H9 (cell line): ENCODE data around the gene ITSN1. TPM values are rescaled to one million over a fixed set of nuclear protein-coding genes. Genes with fewer than 3 reads are reported as not detected.

Experiments
- DNase-seq: peaks from one replicate; pipeline ENCODE4 v3.0.0-alpha.2; 2017
- H2AFZ ChIP-seq: one replicate; pipeline ENCODE4 v1.6.1; 2013; ENCODE audit warnings: mild to moderate bottlenecking, low read length, control low read depth, moderate library complexity
- H2AK5ac ChIP-seq: 2 replicates; pipeline ENCODE4 v1.6.1; 2013; ENCODE audit warnings: low read length, control low read depth, mixed read lengths; ENCODE audit not compliant: insufficient read length
- H2BK120ac ChIP-seq: one replicate; pipeline ENCODE4 v1.6.1; 2013; ENCODE audit warnings: low read depth, mild to moderate bottlenecking, low read length, control low read depth, inconsistent platforms; ENCODE audit not compliant: poor library complexity, severe bottlenecking
- H2BK12ac ChIP-seq: 2 replicates; pipeline ENCODE4 v1.6.1; 2013; ENCODE audit warnings: low read length, control low read depth, mixed read lengths, low read depth; ENCODE audit not compliant: insufficient read length
- H2BK15ac ChIP-seq: 2 replicates; pipeline ENCODE4 v1.6.1; 2013; ENCODE audit warnings: low read depth, low read length, control low read depth
- H2BK20ac ChIP-seq: one replicate; pipeline ENCODE4 v1.6.1; 2013; ENCODE audit warnings: low read depth, mild to moderate bottlenecking, low read length, control low read depth, inconsistent platforms; ENCODE audit not compliant: poor library complexity, severe bottlenecking
- H2BK5ac ChIP-seq: 2 replicates; pipeline ENCODE4 v1.6.1; 2013; ENCODE audit warnings: low read length, control low read depth, mixed read lengths; ENCODE audit not compliant: insufficient read length
- H3K14ac ChIP-seq: 2 replicates; pipeline ENCODE4 v1.6.1; 2013; ENCODE audit warnings: low read length, control low read depth; ENCODE audit not compliant: insufficient read depth
- H3K18ac ChIP-seq: 2 replicates; pipeline ENCODE4 v1.6.1; 2013; ENCODE audit warnings: low read depth, mild to moderate bottlenecking, mixed read lengths, low read length, control low read depth; ENCODE audit not compliant: insufficient read length
- H3K23ac ChIP-seq: 2 replicates; pipeline ENCODE4 v1.6.1; 2013; ENCODE audit warnings: low read length, control low read depth, mixed read lengths, low read depth; ENCODE audit not compliant: insufficient read length
- H3K23me2 ChIP-seq: 2 replicates; pipeline ENCODE4 v1.6.1; 2013; ENCODE audit warnings: low read depth, mild to moderate bottlenecking, mixed read lengths, low read length, control low read depth; ENCODE audit not compliant: insufficient read length, poor library complexity, severe bottlenecking
- H3K27ac ChIP-seq: 2 replicates; pipeline ENCODE4 v1.5.1; 2013; ENCODE audit warnings: low read length, control low read depth, mixed read lengths, low read depth; ENCODE audit not compliant: insufficient read length
- H3K27me3 ChIP-seq: 2 replicates; pipeline ENCODE4 v1.6.1; 2013; ENCODE audit warnings: low read length, control low read depth, inconsistent platforms; ENCODE audit not compliant: insufficient read depth
- H3K4ac ChIP-seq: 2 replicates; pipeline ENCODE4 v1.6.1; 2013; ENCODE audit warnings: low read depth, mild to moderate bottlenecking, control low read depth, inconsistent platforms, low read length, moderate library complexity
- H3K4me1 ChIP-seq: 2 replicates; pipeline ENCODE4 v1.6.1; 2013; ENCODE audit warnings: low read length, control low read depth, inconsistent platforms; ENCODE audit not compliant: insufficient read depth
- H3K4me2 ChIP-seq: 2 replicates; pipeline ENCODE4 v1.6.1; 2013; ENCODE audit warnings: low read length, control low read depth, mixed read lengths; ENCODE audit not compliant: insufficient read length, insufficient read depth
- H3K56ac ChIP-seq: 2 replicates; pipeline ENCODE4 v1.6.1; 2013; ENCODE audit warnings: low read depth, mild to moderate bottlenecking, mixed read lengths, low read length, control low read depth; ENCODE audit not compliant: insufficient read length
- H3K79me1 ChIP-seq: 2 replicates; pipeline ENCODE4 v1.6.1; 2013; ENCODE audit warnings: low read depth, mild to moderate bottlenecking, moderate library complexity, low read length, control low read depth, inconsistent platforms; ENCODE audit not compliant: insufficient read depth, poor library complexity, severe bottlenecking
- H3K79me2 ChIP-seq: 2 replicates; pipeline ENCODE4 v1.6.1; 2013; ENCODE audit warnings: low read length, control low read depth, inconsistent platforms; ENCODE audit not compliant: insufficient read depth
- H3K9ac ChIP-seq: 2 replicates; pipeline ENCODE4 v1.6.1; 2013; ENCODE audit warnings: low read length, control low read depth, mixed read lengths; ENCODE audit not compliant: insufficient read length; ENCODE audit errors: extremely low read depth
- H3K9me3 ChIP-seq: one replicate; pipeline ENCODE4 v1.6.1; 2013; ENCODE audit warnings: low read depth, low read length, inconsistent platforms; ENCODE audit not compliant: control insufficient read depth
- H3T11ph ChIP-seq: one replicate; pipeline ENCODE4 v1.6.1; 2013; ENCODE audit warnings: mild to moderate bottlenecking, low read length, control low read depth, inconsistent platforms
- H4K20me1 ChIP-seq: one replicate; pipeline ENCODE4 v1.6.1; 2013; ENCODE audit not compliant: control insufficient read depth, insufficient read length, insufficient read depth
- H4K5ac ChIP-seq: 2 replicates; pipeline ENCODE4 v1.6.1; 2013; ENCODE audit warnings: low read depth, mild to moderate bottlenecking, mixed read lengths, low read length, control low read depth; ENCODE audit not compliant: insufficient read length
- H4K8ac ChIP-seq: replicated peaks from 2 replicates; pipeline ENCODE4 v1.6.1; 2013; ENCODE audit warnings: low read length, control low read depth, mixed read lengths, low read depth; ENCODE audit not compliant: insufficient read length
- H4K91ac ChIP-seq: 2 replicates; pipeline ENCODE4 v1.6.1; 2013; ENCODE audit warnings: low read depth, mild to moderate bottlenecking, moderate library complexity, mixed read lengths, low read length, control low read depth; ENCODE audit not compliant: insufficient read length
- H3K27ac Mint-ChIP-seq, 3 experiments: 2 replicates in 2 of 3; 3 replicates in 1 of 3; pipeline ENCODE4 v1.8.0; 2020 to 2021; ENCODE audit warnings: mixed read lengths in 3 of 3, mild to moderate bottlenecking in 1 of 3, moderate library complexity in 1 of 3
- H3K27me3 Mint-ChIP-seq: 2 replicates; pipeline ENCODE4 v1.8.0; 2021; ENCODE audit warnings: low read depth, mild to moderate bottlenecking, moderate library complexity, mixed read lengths
- H3K36me3 Mint-ChIP-seq, 3 experiments: 2 replicates in 2 of 3; 3 replicates in 1 of 3; pipeline ENCODE4 v1.8.0; 2020 to 2021; ENCODE audit warnings: low read depth in 3 of 3, mixed read lengths in 3 of 3; ENCODE audit not compliant: insufficient read depth in 1 of 3
- H3K4me1 Mint-ChIP-seq, 2 experiments: 2 replicates each; pipeline ENCODE4 v1.8.0; 2020; ENCODE audit warnings: mixed read lengths in 2 of 2
- H3K4me3 Mint-ChIP-seq, 2 experiments: 2 replicates in 1 of 2; 3 replicates in 1 of 2; pipeline ENCODE4 v1.8.0; 2020 to 2021; ENCODE audit warnings: mild to moderate bottlenecking in 2 of 2, mixed read lengths in 2 of 2, moderate library complexity in 1 of 2
- H3K9me3 Mint-ChIP-seq, 2 experiments: 2 replicates in 1 of 2; 3 replicates in 1 of 2; pipeline ENCODE4 v1.8.0; 2020; ENCODE audit warnings: mild to moderate bottlenecking in 2 of 2, mixed read lengths in 2 of 2, moderate library complexity in 1 of 2
- CTCF ChIP-seq: fragments of 200-600 bp; sonication (generic); conservative IDR thresholded peaks from 3 replicates; pipeline ENCODE4 v1.8.0; 2021; ENCODE audit warnings: antibody characterized with exemption, mild to moderate bottlenecking
- WGBS: extraction: QIAGEN DNeasy Blood & Tissue Kit; methylation state at CpG from one replicate; pipeline ENCODE4 v1.1.7; 2013; ENCODE audit warnings: missing lambda C conversion rate, low lambda C conversion rate, mixed read lengths; ENCODE audit not compliant: insufficient read length; ENCODE audit errors: extremely low coverage; 5-methylcytosine and 5-hydroxymethylcytosine counted together
- total RNA-seq: library from RNA; stranded (reverse); gene quantifications from 2 replicates; pipeline ENCODE4 v1.2.1, GENCODE V29; 2021

ITSN1 gene
- total RNA-seq, 1 experiment from 2014 or later, result 94.2 TPM

GRCh38 chr21:33699277-33699676 is 57.0 kb downstream of the ITSN1 start:
- no peaks in the 10 kb centered on the region for H3K9me3 ChIP-seq
- H4K20me1 ChIP-seq, result no peaks in the 10 kb centered on the region
- H3K27ac ChIP-seq, result no peak overlapping the region
- H4K91ac ChIP-seq, result no peak overlapping the region
- H3K56ac ChIP-seq, result no peak overlapping the region
- H2BK5ac ChIP-seq, result no peak overlapping the region
- H3K27ac Mint-ChIP-seq, result no peak overlapping the region
- H3K4ac ChIP-seq, result no peak overlapping the region
- no peak overlapping the region for H2AK5ac ChIP-seq
- peaks cover 6% of the 10 kb centered on the region; the same call in 1 of the 2 replicates for H3K79me2 ChIP-seq
- H3K14ac ChIP-seq, result no peak overlapping the region
- H3K23me2 ChIP-seq, result no peaks in the 10 kb centered on the region
- H3K4me1 Mint-ChIP-seq, result peaks cover 40 to 44% of the 10 kb centered on the region in 2 experiments
- H3K27me3 ChIP-seq, result no peaks in the 10 kb centered on the region
- no peak overlapping the region for H3K18ac ChIP-seq
- H3K4me2 ChIP-seq, result no peak overlapping the region
- no peak overlapping the region for H3K9ac ChIP-seq
- no peak overlapping the region for H4K5ac ChIP-seq
- H3K4me3 Mint-ChIP-seq, result no peak overlapping the region
- peaks cover 0 to 4% (median 1%) of the 10 kb centered on the region in 3 experiments; a peak in 1 of 7 replicates for H3K36me3 Mint-ChIP-seq
- H2BK12ac ChIP-seq, result no peak overlapping the region
- no peaks in the 10 kb centered on the region for H3K9me3 Mint-ChIP-seq
- no peak overlapping the region for H2BK20ac ChIP-seq
- no peak overlapping the region for H3K23ac ChIP-seq
- no peak for DNase-seq
- WGBS, result no CpG with 5 or more reads among the region's 2 CpGs
- H3K4me1 ChIP-seq, result no peaks in the 10 kb centered on the region; the same call in 1 of the 2 replicates
- no peak overlapping the region for H2AFZ ChIP-seq
- no peak overlapping the region for H2BK15ac ChIP-seq
- H3T11ph ChIP-seq, result no peak overlapping the region
- no peaks in the 10 kb centered on the region for H3K27me3 Mint-ChIP-seq
- no peak for TF ChIP-seq CTCF
- H3K79me1 ChIP-seq, result peaks cover 12% of the 10 kb centered on the region
- no peak overlapping the region for H4K8ac ChIP-seq
- H2BK120ac ChIP-seq, result no peak overlapping the region
